Effector memory CD4-positive, alpha-beta T cell (primary cell): Measurements from ENCODE around the gene HEXB.

Experiments
- DNase-seq, 3 donors: peaks; one replicate each; pipeline ENCODE4 v3.0.0-alpha.2; 2020
- H3K27ac ChIP-seq: 2 replicates; pipeline ENCODE4 v1.7.0; 2013; ENCODE audit warnings: mild to moderate bottlenecking, low read length, moderate library complexity; ENCODE audit not compliant: insufficient read depth, poor library complexity, severe bottlenecking
- H3K27me3 ChIP-seq: replicated peaks from 2 replicates; pipeline ENCODE4 v1.7.0; 2013; ENCODE audit warnings: mild to moderate bottlenecking, low read length; ENCODE audit not compliant: insufficient read depth, control insufficient read depth, poor library complexity, severe bottlenecking
- H3K36me3 ChIP-seq: 2 replicates; pipeline ENCODE4 v1.7.0; 2013; ENCODE audit warnings: mild to moderate bottlenecking, low read length, moderate library complexity; ENCODE audit not compliant: control insufficient read depth, insufficient read depth
- H3K4me1 ChIP-seq: 2 replicates; pipeline ENCODE4 v1.7.0; 2013; ENCODE audit warnings: low read length, mild to moderate bottlenecking; ENCODE audit not compliant: control insufficient read depth, insufficient read depth, poor library complexity, severe bottlenecking
- H3K4me3 ChIP-seq: 2 replicates; pipeline ENCODE4 v1.7.0; 2013; ENCODE audit warnings: low read length, low read depth, mild to moderate bottlenecking; ENCODE audit not compliant: insufficient read depth, poor library complexity, severe bottlenecking
- H3K9me3 ChIP-seq: 2 replicates; pipeline ENCODE4 v1.7.0; 2013; ENCODE audit warnings: mild to moderate bottlenecking, low read length, moderate library complexity; ENCODE audit not compliant: control insufficient read depth

HEXB gene

DNA sequence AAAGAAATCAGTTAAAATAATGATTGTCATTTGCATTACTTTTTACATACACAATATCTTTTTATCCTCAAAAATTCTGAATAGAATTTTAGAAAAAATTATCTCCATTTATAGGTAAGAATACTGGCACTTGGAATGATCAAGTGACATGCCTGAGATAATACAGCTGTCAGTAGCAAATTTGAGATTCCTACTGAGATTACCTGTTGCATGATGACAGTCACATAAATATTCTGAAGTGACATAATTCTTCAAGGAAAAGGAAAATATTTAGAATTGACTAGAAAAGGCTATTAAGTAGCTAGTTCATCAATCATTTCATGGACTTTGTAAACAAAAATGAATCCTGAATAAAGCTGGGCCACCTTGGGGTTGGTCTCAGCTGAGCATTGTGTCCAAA is 29.3 kb upstream of the HEXB start:
- Histone ChIP-seq H3K27me3 (no peaks in the 10 kb centered on the region), H3K4me1 (no peaks in the 10 kb centered on the region), H3K27ac (no peak overlapping the region), H3K9me3 (no peaks in the 10 kb centered on the region), H3K4me3 (no peak overlapping the region), H3K36me3 (no peaks in the 10 kb centered on the region)
- DNase-seq, result no peak

DNA sequence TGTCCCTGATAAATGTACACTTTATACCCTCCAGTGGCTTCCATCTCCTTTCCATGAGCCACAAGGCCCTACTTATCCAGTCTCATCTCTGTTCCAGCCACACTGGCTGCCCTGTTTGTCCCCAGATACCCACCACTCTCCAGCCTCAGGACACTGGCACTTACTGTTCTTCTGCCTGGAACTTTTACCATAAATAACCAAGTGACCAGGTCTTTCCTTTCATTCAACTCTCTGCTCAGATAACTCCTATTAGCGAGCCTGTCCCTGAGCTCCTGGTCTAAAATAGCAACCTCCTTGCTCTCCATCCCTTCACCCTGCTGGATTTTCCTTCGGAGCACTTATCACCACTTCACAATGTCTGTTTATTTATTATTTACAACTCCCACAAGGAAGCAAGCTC is 27.9 kb upstream of the HEXB start:
- no peaks in the 10 kb centered on the region for H3K9me3 ChIP-seq
- H3K36me3 ChIP-seq, result no peaks in the 10 kb centered on the region
- no peak for DNase-seq
- H3K27me3 ChIP-seq, result no peaks in the 10 kb centered on the region
- H3K4me3 ChIP-seq, result no peak overlapping the region
- H3K27ac ChIP-seq, result no peak overlapping the region
- no peaks in the 10 kb centered on the region for H3K4me1 ChIP-seq

DNA sequence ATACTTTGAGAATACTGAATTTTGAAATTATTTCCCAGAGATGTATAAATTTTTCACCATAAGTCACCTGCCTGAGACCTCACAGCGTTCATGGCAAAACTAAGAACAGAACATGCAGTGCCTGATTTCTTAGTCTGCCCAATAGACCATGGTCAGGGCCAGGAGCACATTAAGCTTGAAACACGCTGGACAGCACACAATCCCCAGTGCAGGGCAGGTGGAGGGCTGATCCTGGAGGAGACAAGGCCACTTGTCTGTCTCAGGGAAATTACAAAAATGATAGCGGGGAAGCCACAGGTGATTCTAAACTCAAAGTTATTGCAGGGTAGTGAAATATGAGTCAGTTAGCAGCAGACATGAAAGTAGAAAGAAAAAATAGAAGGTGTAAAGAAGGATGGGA is 25.9 kb upstream of the HEXB start:
- Histone ChIP-seq H3K27me3 (no peaks in the 10 kb centered on the region), H3K4me1 (no peaks in the 10 kb centered on the region), H3K36me3 (no peaks in the 10 kb centered on the region), H3K4me3 (no peak overlapping the region), H3K9me3 (no peaks in the 10 kb centered on the region), H3K27ac (no peak overlapping the region)
- no peak for DNase-seq

DNA sequence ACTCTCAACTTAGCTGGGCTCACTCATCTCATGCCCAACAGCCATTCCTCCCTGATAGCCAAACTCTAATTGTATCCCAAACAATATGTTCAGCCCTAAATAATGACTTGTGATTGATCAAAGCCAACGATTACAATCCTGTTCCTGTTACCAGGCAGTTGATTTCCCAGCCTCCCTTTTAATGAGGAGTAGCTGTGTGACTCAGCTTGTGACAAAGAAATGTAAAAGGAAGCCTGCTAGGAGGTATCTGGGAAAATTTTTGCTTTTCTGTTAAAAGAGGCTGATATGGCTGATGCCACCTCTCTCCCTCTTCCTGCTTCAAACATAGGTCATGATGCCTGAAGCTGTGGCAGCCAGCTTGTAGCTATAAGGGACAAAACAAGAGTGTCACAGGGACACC is 24.9 kb upstream of the HEXB start:
- Histone ChIP-seq H3K9me3 (no peaks in the 10 kb centered on the region), H3K27ac (no peak overlapping the region), H3K36me3 (no peaks in the 10 kb centered on the region), H3K27me3 (no peaks in the 10 kb centered on the region), H3K4me1 (no peaks in the 10 kb centered on the region), H3K4me3 (no peak overlapping the region)
- DNase-seq, result no peak

DNA sequence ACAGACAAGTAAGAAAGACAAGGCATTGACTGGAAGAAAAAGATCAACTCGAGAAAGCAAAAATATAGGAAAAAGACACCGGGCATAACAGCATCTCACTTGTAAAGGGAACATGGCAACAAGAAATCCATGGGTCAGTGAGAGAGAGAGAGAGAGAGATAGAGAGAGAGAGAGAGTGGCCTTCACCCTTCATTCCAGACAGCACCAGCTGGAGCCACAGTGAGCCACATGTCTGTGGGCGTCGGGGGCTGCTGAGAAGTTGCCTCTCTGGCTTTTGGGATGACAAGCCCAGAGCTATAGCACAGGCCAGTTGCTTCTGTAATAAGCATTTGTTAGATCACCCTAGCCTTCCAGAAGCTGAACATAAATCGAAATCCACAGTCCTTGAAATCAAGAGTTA is 24.2 kb upstream of the HEXB start:
- Histone ChIP-seq H3K4me3 (no peak overlapping the region), H3K27me3 (no peaks in the 10 kb centered on the region), H3K9me3 (no peaks in the 10 kb centered on the region), H3K36me3 (no peaks in the 10 kb centered on the region), H3K27ac (no peak overlapping the region), H3K4me1 (no peaks in the 10 kb centered on the region)
- DNase-seq, result no peak

DNA sequence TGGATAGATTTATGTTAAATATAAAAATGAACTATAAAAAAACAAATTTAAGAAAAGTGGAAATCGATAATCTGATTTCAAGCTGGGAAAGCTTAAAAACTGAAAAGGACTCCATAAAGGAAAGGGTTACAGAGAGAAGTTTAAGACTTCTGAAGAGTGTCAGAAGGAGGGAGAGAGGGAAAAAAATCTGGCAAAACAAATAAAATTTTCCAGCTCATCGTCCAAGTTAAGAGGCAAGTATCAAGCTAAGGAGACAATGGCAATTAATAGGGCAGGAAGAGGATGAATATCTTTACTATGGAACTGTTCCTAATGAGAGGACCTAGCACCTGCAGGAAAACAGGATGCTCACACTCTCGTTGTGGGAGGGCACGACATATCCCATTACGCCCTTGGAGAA is 20.5 kb upstream of the HEXB start:
- Histone ChIP-seq H3K4me3 (no peak overlapping the region), H3K36me3 (no peaks in the 10 kb centered on the region), H3K9me3 (no peaks in the 10 kb centered on the region), H3K27me3 (no peaks in the 10 kb centered on the region), H3K27ac (no peak overlapping the region), H3K4me1 (no peaks in the 10 kb centered on the region)
- DNase-seq, result no peak

DNA sequence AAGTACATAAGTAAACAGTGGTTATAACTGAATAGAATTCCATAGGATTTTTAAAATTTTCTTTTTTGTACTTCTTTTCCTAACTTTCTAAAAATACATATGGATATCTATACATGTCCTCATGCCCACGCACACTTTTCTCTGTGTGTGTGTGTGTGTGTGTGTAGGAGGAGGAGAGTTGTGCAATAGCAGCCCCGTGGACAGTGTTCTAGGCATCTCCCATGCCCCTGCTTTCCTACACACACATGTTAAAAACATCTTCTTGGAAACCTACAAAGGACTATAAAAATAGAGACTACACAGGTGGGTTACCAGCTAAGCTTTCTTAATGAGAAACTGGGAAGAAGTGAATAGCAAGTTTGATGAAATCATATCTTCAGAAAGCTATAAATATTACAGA is 19.8 kb upstream of the HEXB start:
- H3K36me3 ChIP-seq, result no peaks in the 10 kb centered on the region
- H3K4me3 ChIP-seq, result no peak overlapping the region
- no peaks in the 10 kb centered on the region for H3K9me3 ChIP-seq
- no peak overlapping the region for H3K27ac ChIP-seq
- DNase-seq, result no peak
- no peaks in the 10 kb centered on the region for H3K4me1 ChIP-seq
- H3K27me3 ChIP-seq, result no peaks in the 10 kb centered on the region

DNA sequence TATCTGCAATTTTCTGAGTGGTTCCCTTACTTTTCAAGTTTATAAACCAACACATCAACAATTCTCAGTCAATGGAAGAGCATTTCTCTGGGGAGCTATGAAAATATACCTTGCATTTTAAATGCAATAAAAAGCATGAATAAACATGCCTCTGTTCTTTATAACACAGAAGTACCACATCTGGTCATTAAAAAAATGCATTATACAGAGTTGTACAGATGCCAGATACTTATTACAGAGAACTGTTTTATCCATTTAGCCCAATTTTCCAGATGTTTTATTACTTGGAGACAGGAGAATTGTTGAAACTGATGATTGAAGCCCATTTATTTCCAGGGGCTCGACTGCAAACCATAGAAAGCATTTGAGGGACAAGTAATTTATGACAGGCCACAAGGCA is 19.2 kb upstream of the HEXB start:
- H3K36me3 ChIP-seq, result no peaks in the 10 kb centered on the region
- H3K4me3 ChIP-seq, result no peak overlapping the region
- H3K4me1 ChIP-seq, result no peaks in the 10 kb centered on the region
- DNase-seq, result no peak
- no peak overlapping the region for H3K27ac ChIP-seq
- no peaks in the 10 kb centered on the region for H3K9me3 ChIP-seq
- no peaks in the 10 kb centered on the region for H3K27me3 ChIP-seq

DNA sequence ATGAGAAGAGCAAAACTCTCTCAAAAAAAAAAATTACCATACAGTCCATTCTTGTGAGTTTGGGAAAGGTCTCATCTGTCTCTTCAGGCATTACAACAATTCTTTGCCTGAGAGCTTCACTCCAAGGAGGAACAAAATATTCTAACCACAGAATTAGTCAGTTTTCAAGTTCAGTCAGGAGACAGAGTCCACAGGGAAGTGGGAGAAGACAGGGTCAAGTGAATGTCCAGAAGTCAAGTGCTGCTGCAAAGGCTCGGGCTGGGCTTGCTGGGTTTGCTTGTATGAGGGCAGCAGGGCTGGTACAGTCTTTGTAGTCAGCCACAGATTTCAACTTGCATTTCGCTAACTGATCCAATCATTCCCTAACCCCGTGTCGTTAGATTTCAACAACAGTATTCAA is 17.6 kb upstream of the HEXB start:
- no peak for DNase-seq
- H3K27ac ChIP-seq, result no peak overlapping the region
- no peaks in the 10 kb centered on the region for H3K4me1 ChIP-seq
- no peak overlapping the region for H3K4me3 ChIP-seq
- H3K9me3 ChIP-seq, result no peaks in the 10 kb centered on the region
- no peaks in the 10 kb centered on the region for H3K27me3 ChIP-seq
- no peaks in the 10 kb centered on the region for H3K36me3 ChIP-seq

DNA sequence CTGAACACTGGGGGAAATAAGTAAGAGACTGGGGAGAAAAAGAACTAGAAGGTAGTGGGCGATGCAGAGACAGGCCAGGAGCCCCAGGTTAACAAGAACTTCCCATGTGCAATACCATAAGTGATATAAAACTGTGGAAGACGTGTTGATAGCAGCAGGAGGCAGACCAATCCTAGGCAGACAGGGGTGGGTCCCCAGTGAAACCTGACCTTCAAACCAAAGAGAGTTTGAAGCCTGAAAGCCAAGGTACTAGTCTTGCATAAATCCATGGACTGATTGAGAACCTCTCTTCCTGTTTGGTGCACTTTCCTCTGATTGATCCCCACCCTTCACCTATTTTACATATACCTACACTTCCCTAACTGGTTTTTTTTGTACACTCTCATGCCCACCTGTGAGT is 15.2 kb upstream of the HEXB start:
- no peaks in the 10 kb centered on the region for H3K4me1 ChIP-seq
- no peaks in the 10 kb centered on the region for H3K36me3 ChIP-seq
- no peaks in the 10 kb centered on the region for H3K27me3 ChIP-seq
- H3K27ac ChIP-seq, result no peak overlapping the region
- H3K9me3 ChIP-seq, result no peaks in the 10 kb centered on the region
- DNase-seq, result no peak
- H3K4me3 ChIP-seq, result no peak overlapping the region

DNA sequence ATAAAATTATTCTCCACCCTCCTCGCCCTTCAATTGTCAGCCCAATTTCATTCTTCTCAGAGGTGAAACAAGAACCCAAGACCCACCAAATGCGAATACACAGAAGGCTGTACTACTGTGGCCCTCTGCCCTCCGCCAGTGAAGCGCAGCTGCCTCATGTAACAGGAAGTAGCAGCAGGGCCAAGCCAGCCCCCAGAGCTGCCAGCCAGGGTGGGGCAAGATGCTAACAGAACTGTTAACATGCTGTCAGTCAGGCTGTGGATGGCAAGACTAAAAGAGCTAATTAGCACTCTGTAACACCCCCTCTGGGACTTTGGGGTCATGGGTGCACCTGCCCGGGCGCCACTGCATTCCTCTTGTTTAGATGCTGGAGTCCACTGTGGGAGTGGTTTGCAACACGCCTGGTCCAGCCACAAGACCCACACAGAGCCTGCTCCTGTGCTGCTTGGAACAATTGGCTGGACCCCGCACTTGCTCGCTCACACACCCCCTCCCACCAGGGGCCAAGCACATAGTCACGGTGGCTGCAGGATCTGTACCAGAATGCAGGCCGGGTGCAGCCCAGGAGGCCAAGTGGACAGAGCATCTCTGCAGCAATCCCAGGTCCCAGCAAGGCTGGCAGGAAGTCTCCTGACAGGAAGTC is 14.5 kb upstream of the HEXB start:
- Histone ChIP-seq H3K27ac (no peak overlapping the region), H3K27me3 (no peaks in the 10 kb centered on the region), H3K9me3 (no peaks in the 10 kb centered on the region), H3K4me1 (no peaks in the 10 kb centered on the region), H3K4me3 (no peak overlapping the region), H3K36me3 (no peaks in the 10 kb centered on the region)
- DNase-seq, result no peak
